Keratinocyte (primary cell): ENCODE measurements around the gene TMEM266. TPM values are rescaled to one million over a fixed set of nuclear protein-coding genes. Genes with fewer than 3 reads are reported as not detected.

Source experiments
- DNase-seq: peaks from one replicate; pipeline ENCODE4 v3.0.0-alpha.2; 2011; ENCODE audit warnings: low read depth, missing footprints, low spot score
- FAIRE-seq: peaks from 2 replicates; lab custom pipeline; 2011; peaks lifted over from hg19 to GRCh38; lab: Jason Lieb, UNC
- H2AFZ ChIP-seq: 2 replicates; pipeline ENCODE4 v1.6.0; 2012; ENCODE audit warnings: low read length, control low read depth, inconsistent platforms; ENCODE audit not compliant: control insufficient read depth
- H3K27ac ChIP-seq: 2 replicates; pipeline ENCODE4 v1.5.1; 2011; ENCODE audit warnings: low read length; ENCODE audit not compliant: control insufficient read depth, insufficient read depth
- H3K27me3 ChIP-seq: 3 replicates; pipeline ENCODE4 v1.6.0; 2011; ENCODE audit warnings: low read length; ENCODE audit not compliant: control insufficient read depth, insufficient read depth; ENCODE audit errors: extremely low read depth
- H3K36me3 ChIP-seq, 2 experiments: 2 replicates in 1 of 2; 3 replicates in 1 of 2; pipeline ENCODE4 v1.5.1; 2011; ENCODE audit warnings: low read length in 2 of 2, mild to moderate bottlenecking in 1 of 2; ENCODE audit not compliant: control insufficient read depth in 2 of 2, insufficient read depth in 2 of 2; ENCODE audit errors: extremely low read depth in 1 of 2
- H3K4me1 ChIP-seq: 3 replicates; pipeline ENCODE4 v1.5.1; 2011; ENCODE audit warnings: low read length; ENCODE audit not compliant: control insufficient read depth, insufficient read depth; ENCODE audit errors: extremely low read depth
- H3K4me2 ChIP-seq: 3 replicates; pipeline ENCODE4 v1.6.0; 2011; ENCODE audit warnings: low read depth, low read length; ENCODE audit not compliant: control insufficient read depth, insufficient read depth; ENCODE audit errors: extremely low read depth
- H3K4me3 ChIP-seq, 3 experiments: fragments of 200-600 bp in 1 of 3; sonication (generic) in 1 of 3; 2 replicates in 2 of 3; 3 replicates in 1 of 3; pipeline ENCODE4 v1.5.1; 2011 to 2016; ENCODE audit warnings: low read length in 3 of 3, mild to moderate bottlenecking in 3 of 3, control low read depth in 2 of 3, inconsistent platforms in 1 of 3, low read depth in 1 of 3, mixed read lengths in 1 of 3, mixed run types in 1 of 3, moderate library complexity in 1 of 3; ENCODE audit not compliant: control insufficient read depth in 2 of 3, insufficient read depth in 2 of 3; ENCODE audit errors: extremely low read depth in 1 of 3
- H3K79me2 ChIP-seq: 2 replicates; pipeline ENCODE4 v1.6.0; 2012; ENCODE audit warnings: low read length; ENCODE audit not compliant: control insufficient read depth, insufficient read depth
- H3K9ac ChIP-seq: 3 replicates; pipeline ENCODE4 v1.6.0; 2011; ENCODE audit warnings: low read length; ENCODE audit not compliant: control insufficient read depth, insufficient read depth; ENCODE audit errors: extremely low read depth
- H3K9me1 ChIP-seq: 3 replicates; pipeline ENCODE4 v1.6.0; 2011; ENCODE audit warnings: low read length; ENCODE audit not compliant: control insufficient read depth, insufficient read depth; ENCODE audit errors: extremely low read depth
- H3K9me3 ChIP-seq: 2 replicates; pipeline ENCODE4 v1.5.1; 2012; ENCODE audit warnings: low read depth, low read length; ENCODE audit not compliant: control insufficient read depth
- H4K20me1 ChIP-seq: 3 replicates; pipeline ENCODE4 v1.6.0; 2011; ENCODE audit warnings: low read length; ENCODE audit not compliant: control insufficient read depth, insufficient read depth; ENCODE audit errors: extremely low read depth
- EZH2 ChIP-seq: IDR thresholded peaks from one replicate; pipeline ENCODE4 v1.6.1; 2012; ENCODE audit warnings: inconsistent platforms, mild to moderate bottlenecking, low read length, moderate library complexity
- dilution Hi-C: fragments of 300-500 bp; cut with MboI; formaldehyde crosslinking; loops from one replicate; pipeline ENCODE4 v1.7.0; 2020; ENCODE audit warnings: low sequenced_read_pairs; ENCODE audit not compliant: extremely low pct_ligation_motif_present
- polyA plus RNA-seq, 5 experiments: library from polyadenylated mRNA; depleted of rRNA in 3 of 5; stranded (reverse) in 3 of 5; stranded (forward) in 1 of 5; unstranded in 1 of 5; fragments of >200 nt; gene quantifications; 1 replicate in 1 of 5; 2 replicates in 3 of 5; 3 replicates in 1 of 5; pipeline versions ENCODE4 v1.2.1 to v1.2.3, GENCODE V29; 2011 to 2012; ENCODE audit warnings: missing spikeins in 2 of 5, low read depth in 1 of 5, low replicate concordance in 1 of 5
- TF ChIP-seq, protein P1 (sequence below), 3 experiments: IDR thresholded peaks in 1 of 3; conservative IDR thresholded peaks in 1 of 3; optimal IDR thresholded peaks in 1 of 3; 2 replicates in 2 of 3; 3 replicates in 1 of 3; pipeline versions ENCODE3 to v1.5.1; 2011; ENCODE audit warnings: low read length in 3 of 3, mild to moderate bottlenecking in 3 of 3, moderate library complexity in 2 of 3, control low read depth in 1 of 3, inconsistent platforms in 1 of 3; ENCODE audit not compliant: insufficient read depth in 2 of 3; ENCODE audit errors: extremely low read depth in 1 of 3

The TMEM266 gene
- polyA plus RNA-seq, 1 donor (not counting 4 experiments of a cell fraction or from before 2014, with no cell fraction given), result 0.03 TPM

- FAIRE-seq, result no peak
- H3K27me3 ChIP-seq, result no peaks in the 10 kb centered on the region
- H3K9ac ChIP-seq, result no peak overlapping the region
- H4K20me1 ChIP-seq, result no peaks in the 10 kb centered on the region
- no peak for TF ChIP-seq EZH2
- TF ChIP-seq, protein P1, sequence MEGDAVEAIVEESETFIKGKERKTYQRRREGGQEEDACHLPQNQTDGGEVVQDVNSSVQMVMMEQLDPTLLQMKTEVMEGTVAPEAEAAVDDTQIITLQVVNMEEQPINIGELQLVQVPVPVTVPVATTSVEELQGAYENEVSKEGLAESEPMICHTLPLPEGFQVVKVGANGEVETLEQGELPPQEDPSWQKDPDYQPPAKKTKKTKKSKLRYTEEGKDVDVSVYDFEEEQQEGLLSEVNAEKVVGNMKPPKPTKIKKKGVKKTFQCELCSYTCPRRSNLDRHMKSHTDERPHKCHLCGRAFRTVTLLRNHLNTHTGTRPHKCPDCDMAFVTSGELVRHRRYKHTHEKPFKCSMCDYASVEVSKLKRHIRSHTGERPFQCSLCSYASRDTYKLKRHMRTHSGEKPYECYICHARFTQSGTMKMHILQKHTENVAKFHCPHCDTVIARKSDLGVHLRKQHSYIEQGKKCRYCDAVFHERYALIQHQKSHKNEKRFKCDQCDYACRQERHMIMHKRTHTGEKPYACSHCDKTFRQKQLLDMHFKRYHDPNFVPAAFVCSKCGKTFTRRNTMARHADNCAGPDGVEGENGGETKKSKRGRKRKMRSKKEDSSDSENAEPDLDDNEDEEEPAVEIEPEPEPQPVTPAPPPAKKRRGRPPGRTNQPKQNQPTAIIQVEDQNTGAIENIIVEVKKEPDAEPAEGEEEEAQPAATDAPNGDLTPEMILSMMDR (optimal IDR thresholded peaks at IDR 0.05 in 1 of 3, IDR thresholded peaks at IDR 0.05 in 1 of 3, conservative IDR thresholded peaks at IDR 0.05 in 1 of 3; ENCODE audit: extremely low read depth in 1 of 3, insufficient read depth in 2 of 3, low read length in 3 of 3), result no peak
- dilution Hi-C loops, result no loop called here
- no peaks in the 10 kb centered on the region for H3K9me3 ChIP-seq
- no peak overlapping the region for H3K4me2 ChIP-seq
- H3K79me2 ChIP-seq, result no peaks in the 10 kb centered on the region
- H3K9me1 ChIP-seq, result no peaks in the 10 kb centered on the region
- H3K27ac ChIP-seq, result no peak overlapping the region
- H3K4me3 ChIP-seq, result no peak overlapping the region
- peaks cover 4% of the 10 kb centered on the region for H3K4me1 ChIP-seq
- DNase-seq, result no peak
- H2AFZ ChIP-seq, result no peak overlapping the region
- H3K36me3 ChIP-seq, result no peaks in the 10 kb centered on the region
These were observed 54.8 kb downstream of the TMEM266 start for GRCh38 chr15:76114561-76114960.

DNA sequence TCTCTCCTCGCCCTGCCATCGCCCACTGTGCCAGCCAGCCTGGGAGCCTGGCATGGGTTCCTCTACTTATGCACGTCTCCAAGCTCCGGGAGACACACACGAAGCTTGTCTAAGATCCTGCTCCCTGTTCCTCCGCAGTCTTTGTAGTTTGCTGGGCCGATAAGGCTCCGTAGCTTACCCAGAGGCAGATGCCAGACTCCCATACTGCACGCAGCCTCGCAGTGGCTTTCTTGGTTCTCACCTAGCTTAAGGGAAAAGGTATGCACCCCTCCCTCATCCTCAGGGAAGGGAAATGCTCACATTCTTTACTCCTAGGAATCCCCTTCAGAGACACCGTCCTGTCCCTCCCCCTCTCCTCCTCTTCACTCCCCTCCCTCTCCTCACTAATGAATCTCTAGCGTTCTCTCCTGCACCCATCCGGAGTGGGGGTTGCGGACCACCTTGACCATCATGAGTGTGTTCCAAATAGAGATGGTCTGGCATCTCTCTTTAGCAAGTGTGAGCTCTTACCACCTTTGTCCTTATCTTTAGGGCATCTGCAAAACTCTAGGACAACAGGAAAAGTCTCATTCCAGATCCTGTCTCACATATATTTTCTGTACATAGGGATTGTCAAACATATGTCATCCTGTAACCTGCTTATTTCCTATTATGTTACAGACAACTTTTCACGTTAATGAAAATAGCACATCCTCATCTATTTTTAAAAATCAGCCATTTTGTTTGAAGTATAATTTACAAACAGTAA, 56.5 kb downstream of the TMEM266 start:
- Histone ChIP-seq H3K9ac (no peak overlapping the region), H3K4me1 (peaks cover 4% of the 10 kb centered on the region), H3K36me3 (no peaks in the 10 kb centered on the region), H3K4me3 (no peak overlapping the region), H3K79me2 (no peaks in the 10 kb centered on the region), H3K27me3 (no peaks in the 10 kb centered on the region), H2AFZ (peak overlapping the region; percentile 58), H3K9me1 (no peaks in the 10 kb centered on the region), H4K20me1 (no peaks in the 10 kb centered on the region), H3K9me3 (no peaks in the 10 kb centered on the region), H3K4me2 (peak overlapping the region; percentile 19), H3K27ac (no peak overlapping the region)
- TF ChIP-seq, protein P1 (optimal IDR thresholded peaks at IDR 0.05 in 1 of 3, IDR thresholded peaks at IDR 0.05 in 1 of 3, conservative IDR thresholded peaks at IDR 0.05 in 1 of 3; ENCODE audit: extremely low read depth in 1 of 3, insufficient read depth in 2 of 3, low read length in 3 of 3), result no peak
- no peak for TF ChIP-seq EZH2
- DNase-seq (no peak), FAIRE-seq (peak; percentile 41)
- dilution Hi-C loops, result no loop called here
